Neural cell (in vitro differentiated cells): ENCODE results near the gene SNRNP25. TPM values are rescaled to one million over a fixed set of nuclear protein-coding genes. Genes with fewer than 3 reads are reported as not detected.

ENCODE experiments used
- H2AFZ ChIP-seq: fragments of 200-600, 300-800 bp; sonication (generic), shearing (Covaris generic); 2 replicates; pipeline ENCODE4 v1.6.0; 2014; ENCODE audit warnings: low read depth, mild to moderate bottlenecking, antibody characterized with exemption, low read length, moderate library complexity
- H3F3A ChIP-seq: fragments of 200-600 bp; shearing (Covaris generic); 2 replicates; pipeline ENCODE4 v1.6.1; 2016; ENCODE audit warnings: mild to moderate bottlenecking, moderate library complexity, mixed read lengths, antibody characterized with exemption, low read length; ENCODE audit not compliant: insufficient read depth, poor library complexity, severe bottlenecking
- H3K27ac ChIP-seq: fragments of 200-600, 300-800 bp; sonication (generic), shearing (Covaris generic); 2 replicates; pipeline ENCODE4 v1.5.1; 2014; ENCODE audit warnings: mild to moderate bottlenecking, low read length, moderate library complexity
- H3K27me3 ChIP-seq: fragments of 300-800, 200-600 bp; sonication (generic), shearing (Covaris generic); 2 replicates; pipeline ENCODE4 v1.6.0; 2014; ENCODE audit warnings: mild to moderate bottlenecking, low read depth, low read length, moderate library complexity; ENCODE audit not compliant: insufficient read depth
- H3K36me3 ChIP-seq: fragments of 300-800, 200-600 bp; sonication (generic), shearing (Covaris generic); 2 replicates; pipeline ENCODE4 v1.5.1; 2014; ENCODE audit warnings: mild to moderate bottlenecking, antibody characterized with exemption, low read length, moderate library complexity; ENCODE audit not compliant: insufficient read depth
- H3K4me2 ChIP-seq: fragments of 300-800, 200-600 bp; sonication (generic), shearing (Covaris generic); 2 replicates; pipeline ENCODE4 v1.6.0; 2014; ENCODE audit warnings: mild to moderate bottlenecking, low read length
- H3K4me3 ChIP-seq: fragments of 300-800, 200-600 bp; sonication (generic), shearing (Covaris generic); 2 replicates; pipeline ENCODE4 v1.5.1; 2014; ENCODE audit warnings: mild to moderate bottlenecking, low read length, moderate library complexity
- H3K79me2 ChIP-seq: fragments of 200-600 bp; shearing (Covaris generic); replicated peaks from 2 replicates; pipeline ENCODE4 v1.6.0; 2014; ENCODE audit warnings: mild to moderate bottlenecking, low read length, moderate library complexity; ENCODE audit not compliant: insufficient read depth
- H3K9ac ChIP-seq: fragments of 300-800, 200-600 bp; sonication (generic), shearing (Covaris generic); 2 replicates; pipeline ENCODE4 v1.6.1; 2016; ENCODE audit warnings: mild to moderate bottlenecking, low read length, mixed read lengths
- H3K9me2 ChIP-seq: fragments of 200-600 bp; shearing (Covaris generic); 2 replicates; pipeline ENCODE4 v1.6.1; 2016; ENCODE audit warnings: mild to moderate bottlenecking, low read length, mixed read lengths; ENCODE audit not compliant: insufficient read depth
- H3K9me3 ChIP-seq: fragments of 200-600, 300-800 bp; sonication (generic), shearing (Covaris generic); 2 replicates; pipeline ENCODE4 v1.6.1; 2016; ENCODE audit warnings: mild to moderate bottlenecking, mixed run types, low read length, moderate library complexity, mixed read lengths
- H4K20me1 ChIP-seq: fragments of 200-600 bp; shearing (Covaris generic); 2 replicates; pipeline ENCODE4 v1.6.1; 2016; ENCODE audit warnings: mild to moderate bottlenecking, mixed run types; ENCODE audit not compliant: insufficient read depth
- CTCF ChIP-seq: fragments of 450-650 bp; IDR thresholded peaks from 2 replicates; pipeline ENCODE4 v1.5.1; 2014; ENCODE audit warnings: antibody characterized with exemption, mild to moderate bottlenecking, moderate library complexity; ENCODE audit not compliant: poor library complexity, severe bottlenecking
- EP300 ChIP-seq: fragments of 450-650 bp; conservative IDR thresholded peaks from 2 replicates; pipeline ENCODE4 v1.6.1; 2014; ENCODE audit warnings: antibody characterized with exemption, mild to moderate bottlenecking, moderate library complexity; ENCODE audit not compliant: poor library complexity, severe bottlenecking
- EZH2 ChIP-seq: fragments of 200-600, 300-800 bp; shearing (Covaris generic), sonication (generic); IDR thresholded peaks from 2 replicates; pipeline ENCODE4 v1.6.1; 2014; ENCODE audit warnings: antibody characterized with exemption, low read length, borderline replicate concordance, mild to moderate bottlenecking; ENCODE audit not compliant: insufficient read depth, poor library complexity, severe bottlenecking
- MXI1 ChIP-seq: fragments of 450-650 bp; conservative IDR thresholded peaks from 2 replicates; pipeline ENCODE4 v1.6.1; 2014; ENCODE audit warnings: antibody characterized with exemption, mild to moderate bottlenecking; ENCODE audit not compliant: poor library complexity, severe bottlenecking
- RAD21 ChIP-seq: fragments of 450-650 bp; conservative IDR thresholded peaks from 2 replicates; pipeline ENCODE4 v1.6.1; 2014; ENCODE audit warnings: antibody characterized with exemption, mild to moderate bottlenecking, moderate library complexity
- REST ChIP-seq: IDR thresholded peaks from 2 replicates; pipeline ENCODE4 v1.6.1; 2012; ENCODE audit warnings: borderline replicate concordance
- SMC3 ChIP-seq: fragments of 450-650 bp; conservative IDR thresholded peaks from 2 replicates; pipeline ENCODE4 v1.6.1; 2014; ENCODE audit warnings: antibody characterized with exemption, mild to moderate bottlenecking, moderate library complexity; ENCODE audit not compliant: poor library complexity
- polyA plus RNA-seq: library from polyadenylated mRNA; depleted of rRNA; stranded (reverse); fragments of >200 nt; gene quantifications from 2 replicates; pipeline ENCODE4 v1.2.3, GENCODE V29; 2014

The SNRNP25 gene
- polyA plus RNA-seq, 1 donor from 2014 or later = 46.4 TPM

GRCh38 chr16:60166-60565, 6.5 kb downstream of the SNRNP25 start:
- Histone ChIP-seq H3K27ac (no peak overlapping the region), H3K36me3 (no peaks in the 10 kb centered on the region), H4K20me1 (no peaks in the 10 kb centered on the region)

More at GRCh38 chr16:60166-60565, 6.5 kb downstream of the SNRNP25 start:
- H3K4me2 ChIP-seq = no peak overlapping the region
- TF ChIP-seq SMC3 (no peak), RAD21 (no peak), EP300 (no peak), REST (no peak), EZH2 (no peak), MXI1 (no peak), CTCF (no peak)
- H3K9ac ChIP-seq = no peak overlapping the region
- H3K9me3 ChIP-seq = no peaks in the 10 kb centered on the region
- no peak overlapping the region for H3K4me3 ChIP-seq
- H3K9me2 ChIP-seq = no peaks in the 10 kb centered on the region
- no peaks in the 10 kb centered on the region for H3K79me2 ChIP-seq
- H3K27me3 ChIP-seq = no peaks in the 10 kb centered on the region
- no peak overlapping the region for H2AFZ ChIP-seq
- no peaks in the 10 kb centered on the region for H3F3A ChIP-seq
